ENCODE results near the gene ZBTB33.

Gene ZBTB33

GRCh38 chrX:120287513-120288112 lies 37.0 kb downstream of the ZBTB33 start:
- Histone ChIP-seq H3K9me3 (ENCODE audit: control insufficient read depth, insufficient read depth, low read depth, low read length) (no peaks in the 10 kb centered on the region), H3K4me1 (ENCODE audit: control insufficient read depth, insufficient read depth, low read length) (no peaks in the 10 kb centered on the region), H3K36me3 (ENCODE audit: control insufficient read depth in 2 of 2, insufficient read depth in 1 of 2, low read length in 2 of 2) (peaks cover 0 to 19% of the 10 kb centered on the region in 2 experiments; a peak in 1 of 3 replicates), H3K27ac (ENCODE audit: extremely low read depth, low read depth, low read length) (no peak overlapping the region), H3K4me3 (ENCODE audit: low read depth, low read length) (no peak overlapping the region)
- no peak for TF ChIP-seq ZNF16 (tag by site-specific recombination; IDR thresholded peaks at IDR 0.05; ENCODE audit: low read depth)
- POLR2A ChIA-PET, result no interaction called here
- CTCF ChIA-PET, result interaction anchor here (0.5 kb wide), 1 partner anchor 400 kb away, joined by 5 read pairs; no protein-coding TSS in a partner anchor

GRCh38 chrX:120290107-120290506 lies 39.5 kb downstream of the ZBTB33 start:
- Histone ChIP-seq H3K36me3 (ENCODE audit: control insufficient read depth in 2 of 2, insufficient read depth in 1 of 2, low read length in 2 of 2) (peaks cover 0 to 8% of the 10 kb centered on the region in 2 experiments; a peak in 1 of 3 replicates), H3K9me3 (ENCODE audit: control insufficient read depth, insufficient read depth, low read depth, low read length) (no peaks in the 10 kb centered on the region), H3K4me3 (ENCODE audit: low read depth, low read length) (no peak overlapping the region), H3K27ac (ENCODE audit: extremely low read depth, low read depth, low read length) (no peak overlapping the region), H3K4me1 (ENCODE audit: control insufficient read depth, insufficient read depth, low read length) (no peaks in the 10 kb centered on the region)
- no peak for TF ChIP-seq TRIM28 (IDR thresholded peaks at IDR 0.05; ENCODE audit: borderline replicate concordance, low read length)
- no peak for TF ChIP-seq ZNF404 (tag by site-specific recombination; IDR thresholded peaks at IDR 0.05)
- no peak for TF ChIP-seq ZNF37A (tag by site-specific recombination; IDR thresholded peaks at IDR 0.05)
- TF ChIP-seq YY2 (tag by site-specific recombination; IDR thresholded peaks at IDR 0.05), result no peak
- no peak for TF ChIP-seq ZNF16 (tag by site-specific recombination; IDR thresholded peaks at IDR 0.05; ENCODE audit: low read depth)
- TF ChIP-seq REST (tag by site-specific recombination; IDR thresholded peaks at IDR 0.05), result no peak
- no peak for TF ChIP-seq OVOL3 (tag by site-specific recombination; IDR thresholded peaks at IDR 0.05)
- TF ChIP-seq ZNF610 (tag by site-specific recombination; IDR thresholded peaks at IDR 0.05; ENCODE audit: borderline replicate concordance), result no peak
- no peak for TF ChIP-seq ZNF701 (tag by site-specific recombination; IDR thresholded peaks at IDR 0.05)
- no peak for TF ChIP-seq GLIS2 (tag by site-specific recombination; IDR thresholded peaks at IDR 0.05)
- no peak for TF ChIP-seq ZNF555 (tag by site-specific recombination; conservative IDR thresholded peaks at IDR 0.05)
- TF ChIP-seq ZNF366 (tag by site-specific recombination; conservative IDR thresholded peaks at IDR 0.05), result no peak
- TF ChIP-seq SP7 (tag by site-specific recombination; IDR thresholded peaks at IDR 0.05), result no peak
- no peak for TF ChIP-seq GLIS1 (tag by site-specific recombination; IDR thresholded peaks at IDR 0.05)
- TF ChIP-seq HOXC10 (CRISPR knock-in tag; IDR thresholded peaks at IDR 0.05), result no peak
- no peak for TF ChIP-seq ZNF571 (tag by site-specific recombination; IDR thresholded peaks at IDR 0.05)
- no peak for TF ChIP-seq ZNF266 (tag by site-specific recombination; IDR thresholded peaks at IDR 0.05; ENCODE audit: low read depth)
- no peak for TF ChIP-seq ZNF132 (tag by site-specific recombination; IDR thresholded peaks at IDR 0.05; ENCODE audit: borderline replicate concordance)
- no peak for TF ChIP-seq ZNF558 (tag by site-specific recombination; IDR thresholded peaks at IDR 0.05)
- POLR2A ChIA-PET, result no interaction called here
- CTCF ChIA-PET, result interaction anchor here (0.6 to 1.4 kb wide), 4 partner anchors 24 to 274 kb away, joined by 3 to 5 read pairs (median 3); no protein-coding TSS in a partner anchor

- POLR2A ChIA-PET, result no interaction called here
- TF ChIP-seq ZNF202 (tag by site-specific recombination; IDR thresholded peaks at IDR 0.05; ENCODE audit: borderline replicate concordance), result no peak
- TF ChIP-seq ZNF175 (tag by site-specific recombination; IDR thresholded peaks at IDR 0.05), result no peak
- TF ChIP-seq ZIC2 (tag by site-specific recombination; IDR thresholded peaks at IDR 0.05), result no peak
- Histone ChIP-seq H3K36me3 (ENCODE audit: control insufficient read depth in 2 of 2, insufficient read depth in 1 of 2, low read length in 2 of 2) (peaks cover 0 to 5% of the 10 kb centered on the region in 2 experiments; a peak in 1 of 3 replicates), H3K4me3 (ENCODE audit: low read depth, low read length) (no peak overlapping the region), H3K4me1 (ENCODE audit: control insufficient read depth, insufficient read depth, low read length) (no peaks in the 10 kb centered on the region), H3K27ac (ENCODE audit: extremely low read depth, low read depth, low read length) (no peak overlapping the region), H3K9me3 (ENCODE audit: control insufficient read depth, insufficient read depth, low read depth, low read length) (no peaks in the 10 kb centered on the region)
- CTCF ChIA-PET, result no interaction called here
Measured at GRCh38 chrX:120291211-120291610, 40.6 kb downstream of the ZBTB33 start.

All from HEK293 (cell line).